Psoas muscle (tissue), 8 donors: ENCODE data around the gene CATSPER1. TPM values are rescaled to one million over a fixed set of nuclear protein-coding genes. Genes with fewer than 3 reads are reported as not detected.

Experiments used
- ATAC-seq, 4 donors: fragments of 200-7000 bp; cut with Tn5 transposase; one replicate each; pipeline ENCODE4 v1.9.1; 2020; ENCODE audit warnings: moderate library complexity in 3 of 4, mild to moderate bottlenecking in 2 of 4
- DNase-seq, 2 donors: peaks; one replicate each; pipeline ENCODE4 v3.0.0-alpha.2; 2020
- H3K27ac ChIP-seq: fragments of 200-600 bp; one replicate; pipeline ENCODE4 v1.8.0; 2022
- H3K27me3 ChIP-seq, 3 donors: fragments of 200-600 bp in 1 of 3; one replicate each; pipeline versions ENCODE4 v1.6.1 to v1.8.0; 2013 to 2022; ENCODE audit warnings: low read length in 2 of 3, mild to moderate bottlenecking in 2 of 3, moderate library complexity in 1 of 3; ENCODE audit not compliant: insufficient read depth in 3 of 3
- H3K36me3 ChIP-seq, 2 donors: fragments of 200-600 bp in 1 of 2; one replicate each; pipeline versions ENCODE4 v1.6.1 to v1.8.0; 2013 to 2022; ENCODE audit warnings: low read depth in 1 of 2, mild to moderate bottlenecking in 1 of 2, moderate library complexity in 1 of 2; ENCODE audit not compliant: insufficient read depth in 1 of 2
- H3K4me1 ChIP-seq: fragments of 200-600 bp; one replicate; pipeline ENCODE4 v1.8.0; 2022
- H3K4me3 ChIP-seq: fragments of 200-600 bp; one replicate; pipeline ENCODE4 v1.8.0; 2022; ENCODE audit warnings: mild to moderate bottlenecking
- H3K9me3 ChIP-seq: fragments of 200-600 bp; one replicate; pipeline ENCODE4 v1.8.0; 2022
- CTCF ChIP-seq: fragments of 200-600 bp; IDR thresholded peaks from one replicate; pipeline ENCODE4 v1.8.0; 2022; ENCODE audit warnings: antibody characterized with exemption
- WGBS, 3 donors: extraction: QIAGEN DNeasy Blood & Tissue Kit; methylation state at CpG; one replicate each; pipeline versions ENCODE4 v1.1.6 to v1.1.7; 2013; 5-methylcytosine and 5-hydroxymethylcytosine counted together
- intact Hi-C, 2 donors: fragments of 100-400 bp; cut with DNase I; formaldehyde crosslinking; loops; one replicate each; pipeline versions ENCODE4 v1.11.0 to v1.14.2; 2022
- polyA plus RNA-seq, 3 donors: library from polyadenylated mRNA; stranded (reverse); fragments of 200-250 nt; gene quantifications; one replicate each; pipeline ENCODE4 v1.2.3, GENCODE V29; 2013
- total RNA-seq, 4 donors: library from RNA; stranded (reverse); fragmentation: NEBNext Ultra II Directional in 2 of 4; extraction: Animal tissue kit (Norgen Biotek cat#: 25700) in 2 of 4; gene quantifications; one replicate each; pipeline versions ENCODE4 v1.2.1 to v1.2.4, GENCODE V29; 2021 to 2023
- donor health status: healthy with polysubstance abuse.
- donor health status: DM: no; HTN: no; CAD: no; lungs with moderate emphysema.
- donor health status: Bipolar disorder and iron deficiency.
- donor health status: healthy.
- donor health status: DM: yes; HTN: yes; CAD: no.
- donor health status: DM: no; HTN: no; CAD: no.
- donor health status: DM: no; HTN: no; CAD: no.
- donor health status: DM: yes; HTN: yes; CAD: no.

The CATSPER1 gene
- total and polyA plus RNA-seq, 7 donors, result 0.01 to 0.55 TPM; not detected in 5

- H3K36me3 ChIP-seq, result peaks cover 0 to 59% of the 10 kb centered on the region in 2 donors
- no peaks in the 10 kb centered on the region for H3K9me3 ChIP-seq
- intact Hi-C loops, result loop anchor here (1.0 to 5.0 kb wide), 2 partner anchors 40 to 41 kb away; partner anchors contain the start of gene SART1 (in 2 of the 2)
- WGBS, 3 donors, result 0% methylated on average over 21 to 40 of the region's 40 CpGs
- no peak for TF ChIP-seq CTCF
- peak; percentile 72 to 80 (median 78) for ATAC-seq
- H3K27ac ChIP-seq, result peak overlapping the region; percentile 96
- H3K4me3 ChIP-seq, result peak overlapping the region; percentile 74
- DNase-seq, result peak; percentile 82 to 91
- H3K27me3 ChIP-seq, result no peaks in the 10 kb centered on the region
- H3K4me1 ChIP-seq, result peaks cover 34% of the 10 kb centered on the region
These were observed 23.5 kb downstream of the CATSPER1 start for GRCh38 chr11:66002648-66003225.

- H3K27ac ChIP-seq, result peak within 1 kb of the TSS; percentile 96
- intact Hi-C loops, result loop anchor here (1.0 to 5.0 kb wide), 2 partner anchors 40 to 41 kb away; partner anchors contain the start of gene SART1 (in 2 of the 2)
- peaks cover 30% of the 10 kb centered on the region for H3K4me1 ChIP-seq
- H3K27me3 ChIP-seq, result no peaks in the 10 kb centered on the region
- no peaks in the 10 kb centered on the region for H3K9me3 ChIP-seq
- WGBS, 3 donors, result 0 to 1% (median 0%) methylated on average over 55 of the region's 55 CpGs
- no peak for TF ChIP-seq CTCF
- peaks cover 0 to 66% of the 10 kb centered on the region in 2 donors for H3K36me3 ChIP-seq
- ATAC-seq (peak; percentile 87 to 92 (median 88)), DNase-seq (peak; percentile 90 to 95)
- H3K4me3 ChIP-seq, result peak within 1 kb of the TSS; percentile 74
These were observed 24.2 kb downstream of the CATSPER1 start, which contains the start of the genes BANF1 and EIF1AD for GRCh38 chr11:66001942-66002647. BANF1 (plus strand) TSS chr11:66002503; CDS start chr11:66003251, 748 bp downstream. EIF1AD (minus strand) TSS chr11:66002157; CDS start chr11:66000389, 1,768 bp downstream.

- H3K36me3 ChIP-seq, result peaks cover 0 to 44% of the 10 kb centered on the region in 2 donors
- 63 to 90% (median 75%) methylated on average over 2 of the region's 2 CpGs for WGBS, 3 donors
These were observed 29.0 kb downstream of the CATSPER1 start for GRCh38 chr11:65997286-65997685.

DNA sequence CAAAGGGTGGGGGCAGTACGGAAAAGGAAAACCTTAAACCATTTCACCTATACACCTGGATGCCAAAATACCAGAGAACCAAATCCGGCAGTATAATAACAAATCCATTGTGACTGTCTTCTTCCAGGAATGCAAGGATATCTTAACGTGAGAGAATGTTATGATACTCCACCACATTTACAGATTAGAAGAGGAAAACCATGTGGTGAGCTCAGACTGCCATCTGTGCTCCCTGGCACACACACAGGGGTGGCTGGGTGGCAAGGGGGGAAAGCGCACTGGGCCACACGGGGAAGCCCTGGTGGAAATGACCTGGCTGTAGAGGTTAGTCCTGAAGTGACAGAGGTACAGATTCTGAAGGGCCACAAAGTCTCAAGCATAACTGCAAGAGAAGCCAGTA, 34.2 kb downstream of the CATSPER1 start:
- no peak overlapping the region for H3K4me3 ChIP-seq
- H3K36me3 ChIP-seq, result peaks cover 0 to 9% of the 10 kb centered on the region in 2 donors
- DNase-seq (no peak), ATAC-seq (no peak)
- no peak for TF ChIP-seq CTCF
- intact Hi-C loops, result no loop called here
- H3K9me3 ChIP-seq, result no peaks in the 10 kb centered on the region
- H3K27me3 ChIP-seq, result no peaks in the 10 kb centered on the region
- 72 to 78% (median 75%) methylated on average over 5 of the region's 5 CpGs for WGBS, 3 donors
- peaks cover 3% of the 10 kb centered on the region for H3K4me1 ChIP-seq
- no peak overlapping the region for H3K27ac ChIP-seq

More at GRCh38 chr11:65997286-65997685, 29.0 kb downstream of the CATSPER1 start:
- Histone ChIP-seq H3K27me3 (no peaks in the 10 kb centered on the region), H3K9me3 (no peaks in the 10 kb centered on the region), H3K27ac (no peak overlapping the region), H3K4me1 (peaks cover 13% of the 10 kb centered on the region), H3K4me3 (no peak overlapping the region)
- intact Hi-C loops, result no loop called here
- DNase-seq (no peak), ATAC-seq (no peak)
- no peak for TF ChIP-seq CTCF
